ENCODE measurements around the gene ELN.

- TF ChIP-seq GATA3 (IDR thresholded peaks at IDR 0.05; ENCODE audit: low read depth, low read length) (no peak), GATA2 (IDR thresholded peaks at IDR 0.05; ENCODE audit: low read depth, low read length) (no peak)
Observed at GRCh38 chr7:73988197-73988596, 39.8 kb upstream of the ELN start.
